ENCODE data around the gene MYADM.

The MYADM gene

DNA sequence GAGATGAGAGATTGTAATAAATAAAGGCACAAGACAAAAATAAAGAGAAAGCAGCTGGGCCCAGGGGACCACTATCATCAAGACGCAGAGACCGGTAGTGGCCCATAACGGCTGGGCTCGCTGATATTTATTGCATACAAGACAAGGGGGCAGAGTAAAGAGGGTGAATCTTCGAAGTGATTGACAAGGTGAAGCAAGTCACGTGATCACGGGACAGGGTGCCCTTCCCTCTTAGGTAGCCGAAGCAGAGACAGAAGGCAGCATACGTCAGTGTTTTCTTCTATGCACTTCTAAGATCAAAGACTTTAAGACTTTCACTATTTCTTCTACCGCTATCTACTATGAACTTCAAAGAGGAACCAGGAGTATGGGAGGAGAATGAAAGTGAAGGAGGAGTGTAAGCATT lies 9.7 kb downstream of the MYADM start:
- H3K27ac ChIP-seq (ENCODE audit: low read length) = no peak overlapping the region
- H3K4me3 ChIP-seq (ENCODE audit: low read length in 2 of 2) = no peak overlapping the region

DNA sequence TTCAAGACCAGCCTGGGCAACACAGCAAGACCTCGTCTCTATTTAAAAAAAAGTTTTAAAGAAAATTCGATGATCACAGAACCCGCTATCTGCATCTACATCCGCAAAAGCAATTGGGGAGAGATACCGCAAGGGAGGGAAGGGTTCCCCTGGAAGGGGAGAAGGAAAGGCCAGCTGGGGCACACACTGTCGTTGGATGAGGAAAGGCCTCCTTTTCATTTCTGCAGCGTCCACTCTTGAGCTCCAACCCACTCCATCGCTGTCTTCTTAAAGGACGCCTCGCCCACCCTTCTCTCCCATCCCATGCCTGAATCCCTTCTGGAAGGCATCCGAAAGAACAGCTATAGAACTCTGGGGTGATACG lies 11.1 kb downstream of the MYADM start:
- Histone ChIP-seq H3K27me3 (ENCODE audit: control insufficient read depth in 1 of 2, insufficient read depth in 2 of 2, low read length in 2 of 2) (peaks cover 32 to 38% of the 10 kb centered on the region in 2 donors), H3K27ac (ENCODE audit: low read length) (no peak overlapping the region), H3K9ac (ENCODE audit: low read length in 2 of 2) (peak overlapping the region in 1 of 2 donors; percentile 60), H3K4me1 (ENCODE audit: control insufficient read depth, insufficient read depth, low read length) (peaks cover 46% of the 10 kb centered on the region), H3K4me3 (ENCODE audit: low read length in 2 of 2) (peak overlapping the region; percentile 41 to 74), H3K36me3 (ENCODE audit: control insufficient read depth in 2 of 2, insufficient read depth in 2 of 2, low read length in 2 of 2) (peaks cover 12 to 20% of the 10 kb centered on the region in 2 donors), H3K9me3 (ENCODE audit: control insufficient read depth in 2 of 2, low read length in 2 of 2) (no peaks in the 10 kb centered on the region)

More for the DNA sequence above, 9.7 kb downstream of the MYADM start:
- Histone ChIP-seq H3K36me3 (ENCODE audit: control insufficient read depth in 2 of 2, insufficient read depth in 2 of 2, low read length in 2 of 2) (peaks cover 18 to 30% of the 10 kb centered on the region in 2 donors), H3K27me3 (ENCODE audit: control insufficient read depth in 1 of 2, insufficient read depth in 2 of 2, low read length in 2 of 2) (peaks cover 25% of the 10 kb centered on the region in 2 donors), H3K9me3 (ENCODE audit: control insufficient read depth in 2 of 2, low read length in 2 of 2) (no peaks in the 10 kb centered on the region), H3K9ac (ENCODE audit: low read length in 2 of 2) (no peak overlapping the region), H3K4me1 (ENCODE audit: control insufficient read depth, insufficient read depth, low read length) (peaks cover 56% of the 10 kb centered on the region)

DNA sequence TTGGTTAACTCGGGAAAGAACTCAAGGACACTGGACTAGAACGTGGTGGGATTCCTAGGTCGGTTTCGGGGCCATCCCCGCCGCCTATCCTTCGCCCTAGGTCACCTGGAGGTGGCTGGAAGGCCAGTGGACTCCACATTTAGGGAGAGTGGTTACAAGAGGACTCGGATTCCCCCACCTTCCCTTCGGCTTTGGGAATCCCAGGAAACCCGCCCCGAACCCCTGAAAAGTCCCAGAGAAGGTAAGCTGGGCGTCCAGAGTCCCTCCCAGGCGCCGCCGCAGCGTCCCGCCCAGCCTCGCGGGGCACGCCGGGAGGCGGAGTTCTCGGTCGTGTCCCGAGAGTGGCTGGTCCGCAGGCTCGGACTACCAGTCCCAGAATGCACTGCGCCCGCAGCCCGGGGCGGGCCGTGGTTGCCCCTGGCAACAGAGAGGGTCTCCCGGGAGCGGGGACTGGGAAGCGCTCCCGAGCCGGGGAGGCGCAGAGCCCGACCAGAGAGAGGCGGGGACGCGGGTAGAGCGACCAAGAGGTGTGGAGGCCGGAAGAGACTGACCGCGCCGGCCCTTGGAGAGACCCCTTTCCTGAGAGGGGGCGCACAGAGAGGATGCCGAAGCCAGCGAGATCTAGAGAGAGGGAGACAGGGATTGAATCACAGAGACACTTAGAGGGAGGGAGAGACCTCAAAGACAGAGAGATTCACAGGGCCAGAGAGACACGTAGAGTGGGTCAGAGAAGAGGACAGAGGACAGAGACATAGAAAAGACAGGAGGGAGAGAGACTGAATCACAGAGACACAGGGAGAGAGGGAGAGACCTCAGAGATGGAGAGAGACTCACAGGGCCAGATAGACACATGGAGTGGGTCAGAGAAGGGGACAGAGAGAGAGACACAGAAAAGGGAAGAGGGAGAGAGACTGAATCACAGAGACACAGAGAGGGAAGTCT lies 11.7 kb downstream of the MYADM start:
- H3K9ac ChIP-seq (ENCODE audit: low read length in 2 of 2) = peak overlapping the region in 1 of 2 donors; percentile 60
- H3K36me3 ChIP-seq (ENCODE audit: control insufficient read depth in 2 of 2, insufficient read depth in 2 of 2, low read length in 2 of 2) = peaks cover 5 to 14% of the 10 kb centered on the region in 2 donors
- H3K27ac ChIP-seq (ENCODE audit: low read length) = no peak overlapping the region
- H3K4me1 ChIP-seq (ENCODE audit: control insufficient read depth, insufficient read depth, low read length) = peaks cover 40% of the 10 kb centered on the region
- H3K9me3 ChIP-seq (ENCODE audit: control insufficient read depth in 2 of 2, low read length in 2 of 2) = no peaks in the 10 kb centered on the region
- H3K4me3 ChIP-seq (ENCODE audit: low read length in 2 of 2) = peak overlapping the region; percentile 42 to 74
- peaks cover 35 to 44% of the 10 kb centered on the region in 2 donors for H3K27me3 ChIP-seq (ENCODE audit: control insufficient read depth in 1 of 2, insufficient read depth in 2 of 2, low read length in 2 of 2)

DNA sequence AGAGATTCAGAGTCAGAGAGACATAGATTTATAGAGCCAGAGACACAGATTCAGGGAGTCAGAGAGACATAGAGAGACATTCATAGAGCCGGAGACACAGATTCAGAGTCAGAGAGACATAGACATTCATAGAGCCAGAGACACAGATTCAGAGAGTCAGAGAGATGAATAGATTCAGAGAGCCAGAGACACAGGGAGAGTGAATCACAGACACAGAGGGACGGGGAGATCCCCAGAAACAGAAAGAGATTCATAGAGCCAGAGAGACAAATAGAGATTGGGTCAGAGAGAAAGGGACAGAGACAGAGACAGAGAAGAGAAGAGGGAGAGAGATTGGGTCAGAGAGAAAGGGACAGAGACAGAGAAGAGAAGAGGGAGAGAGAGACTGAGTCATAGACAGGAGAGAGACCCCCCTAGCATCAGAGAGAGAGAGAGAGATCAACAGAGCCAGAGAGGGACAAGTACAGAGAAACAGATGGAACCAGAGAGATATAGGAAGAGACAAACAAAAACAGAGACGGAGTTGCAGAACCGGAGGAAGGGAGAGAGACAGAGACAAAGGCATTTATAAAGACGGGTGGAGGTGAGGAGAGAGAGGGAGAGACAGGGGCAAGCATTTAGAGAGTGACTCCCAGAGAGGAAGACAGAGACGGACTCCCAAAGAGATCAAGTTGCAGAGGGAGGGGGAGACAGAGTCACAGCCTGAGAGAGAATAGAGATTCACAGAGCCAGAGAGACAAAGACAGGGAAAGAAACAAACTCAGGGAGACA lies 13.2 kb downstream of the MYADM start:
- Histone ChIP-seq H3K4me3 (ENCODE audit: low read length in 2 of 2) (peak overlapping the region in 1 of 2 donors; percentile 52), H3K4me1 (ENCODE audit: control insufficient read depth, insufficient read depth, low read length) (peaks cover 29% of the 10 kb centered on the region), H3K27me3 (ENCODE audit: control insufficient read depth in 1 of 2, insufficient read depth in 2 of 2, low read length in 2 of 2) (peaks cover 39 to 48% of the 10 kb centered on the region in 2 donors), H3K9ac (ENCODE audit: low read length in 2 of 2) (no peak overlapping the region), H3K27ac (ENCODE audit: low read length) (no peak overlapping the region), H3K9me3 (ENCODE audit: control insufficient read depth in 2 of 2, low read length in 2 of 2) (no peaks in the 10 kb centered on the region), H3K36me3 (ENCODE audit: control insufficient read depth in 2 of 2, insufficient read depth in 2 of 2, low read length in 2 of 2) (peaks cover 0 to 5% of the 10 kb centered on the region in 2 donors)

DNA sequence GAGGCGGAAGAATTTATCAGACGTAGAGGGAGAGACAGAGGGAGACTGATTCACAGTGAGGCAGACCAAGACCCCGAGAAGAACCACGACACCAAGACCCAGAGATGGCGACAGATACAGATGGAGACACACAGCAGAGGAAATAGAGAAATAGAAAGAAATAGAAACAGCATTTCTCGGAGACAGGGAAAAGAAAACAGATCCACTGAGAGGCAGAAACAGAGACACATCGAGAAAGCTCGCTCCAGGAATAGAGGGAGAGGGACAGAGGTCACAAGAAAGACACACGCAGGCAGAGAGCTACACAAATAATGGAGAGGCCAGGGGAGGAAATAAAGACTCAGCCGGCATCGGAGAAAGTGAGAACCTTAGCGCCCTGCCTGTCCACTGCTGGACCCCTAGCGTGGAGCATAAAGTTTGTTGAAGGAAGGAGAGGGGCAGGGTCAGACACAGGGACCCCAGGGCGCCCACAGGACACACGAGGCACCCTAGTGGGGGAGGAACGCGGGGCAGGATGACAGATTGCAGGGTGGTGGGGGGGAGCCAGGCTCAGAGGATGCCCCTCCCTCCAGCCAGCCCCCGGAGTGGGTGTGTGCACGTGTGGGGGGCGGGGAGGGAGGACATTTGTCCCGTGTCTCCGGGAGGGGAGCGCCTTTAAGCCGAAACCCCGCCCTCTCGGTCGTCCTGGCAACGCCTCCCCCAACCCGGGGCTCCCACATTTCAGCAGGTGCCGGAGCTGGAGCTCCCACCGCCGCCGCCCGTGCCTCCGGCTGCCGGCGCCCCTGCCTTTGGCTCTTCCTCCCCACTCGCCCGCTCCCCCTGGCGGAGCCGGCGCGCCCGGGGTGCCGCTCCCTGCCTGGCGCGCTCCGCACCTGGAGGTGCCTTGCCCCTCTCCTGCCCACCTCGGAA lies 14.1 kb downstream of the MYADM start, which contains the start of gene PRKCG:
Gene PRKCG (plus strand): TSS at position 716 of the 909 bp plus-strand sequence. CDS start 298 bp downstream, outside the sequence.
- Histone ChIP-seq H3K36me3 (ENCODE audit: control insufficient read depth in 2 of 2, insufficient read depth in 2 of 2, low read length in 2 of 2) (peaks cover 0 to 2% of the 10 kb centered on the region in 2 donors), H3K27me3 (ENCODE audit: control insufficient read depth in 1 of 2, insufficient read depth in 2 of 2, low read length in 2 of 2) (peaks cover 39 to 48% of the 10 kb centered on the region in 2 donors), H3K4me1 (ENCODE audit: control insufficient read depth, insufficient read depth, low read length) (peaks cover 29% of the 10 kb centered on the region), H3K9ac (ENCODE audit: low read length in 2 of 2) (no peak within 1 kb of the TSS), H3K4me3 (ENCODE audit: low read length in 2 of 2) (peak within 1 kb of the TSS; percentile 31 to 52), H3K27ac (ENCODE audit: low read length) (no peak within 1 kb of the TSS), H3K9me3 (ENCODE audit: control insufficient read depth in 2 of 2, low read length in 2 of 2) (no peaks in the 10 kb centered on the region)

DNA sequence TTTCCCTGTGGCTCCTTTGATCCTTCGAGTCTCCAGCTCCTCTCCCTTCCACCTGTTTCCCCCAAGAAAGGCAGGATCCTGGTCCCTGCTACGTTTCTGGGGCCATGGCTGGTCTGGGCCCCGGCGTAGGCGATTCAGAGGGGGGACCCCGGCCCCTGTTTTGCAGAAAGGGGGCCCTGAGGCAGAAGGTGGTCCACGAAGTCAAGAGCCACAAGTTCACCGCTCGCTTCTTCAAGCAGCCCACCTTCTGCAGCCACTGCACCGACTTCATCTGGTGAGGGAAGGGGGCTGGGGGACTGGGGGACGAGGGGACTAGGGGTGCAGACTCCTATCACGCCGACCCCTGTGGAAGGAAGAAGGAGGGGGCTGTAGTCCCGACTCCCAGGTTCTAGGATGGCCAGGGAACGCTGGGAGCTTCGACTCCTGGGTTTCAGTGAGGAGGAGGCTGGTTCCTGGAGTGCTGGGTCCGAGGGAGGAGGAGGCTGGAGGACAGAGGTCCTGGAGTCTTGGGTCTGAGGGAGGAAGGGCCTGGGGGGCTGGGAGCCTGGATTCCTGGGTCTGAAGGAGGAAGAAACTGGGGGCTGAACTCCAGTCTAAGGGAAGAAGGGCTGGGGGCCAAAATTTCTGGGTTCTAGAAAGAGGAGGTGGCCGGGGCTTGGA lies 14.8 kb downstream of the MYADM start:
- H3K36me3 ChIP-seq (ENCODE audit: control insufficient read depth in 2 of 2, insufficient read depth in 2 of 2, low read length in 2 of 2) = no peaks in the 10 kb centered on the region
- no peak overlapping the region for H3K27ac ChIP-seq (ENCODE audit: low read length)
- H3K27me3 ChIP-seq (ENCODE audit: control insufficient read depth in 1 of 2, insufficient read depth in 2 of 2, low read length in 2 of 2) = peaks cover 39 to 48% of the 10 kb centered on the region in 2 donors
- no peak overlapping the region for H3K4me3 ChIP-seq (ENCODE audit: low read length in 2 of 2)
- H3K4me1 ChIP-seq (ENCODE audit: control insufficient read depth, insufficient read depth, low read length) = peaks cover 24% of the 10 kb centered on the region
- H3K9ac ChIP-seq (ENCODE audit: low read length in 2 of 2) = no peak overlapping the region
- no peaks in the 10 kb centered on the region for H3K9me3 ChIP-seq (ENCODE audit: control insufficient read depth in 2 of 2, low read length in 2 of 2)

DNA sequence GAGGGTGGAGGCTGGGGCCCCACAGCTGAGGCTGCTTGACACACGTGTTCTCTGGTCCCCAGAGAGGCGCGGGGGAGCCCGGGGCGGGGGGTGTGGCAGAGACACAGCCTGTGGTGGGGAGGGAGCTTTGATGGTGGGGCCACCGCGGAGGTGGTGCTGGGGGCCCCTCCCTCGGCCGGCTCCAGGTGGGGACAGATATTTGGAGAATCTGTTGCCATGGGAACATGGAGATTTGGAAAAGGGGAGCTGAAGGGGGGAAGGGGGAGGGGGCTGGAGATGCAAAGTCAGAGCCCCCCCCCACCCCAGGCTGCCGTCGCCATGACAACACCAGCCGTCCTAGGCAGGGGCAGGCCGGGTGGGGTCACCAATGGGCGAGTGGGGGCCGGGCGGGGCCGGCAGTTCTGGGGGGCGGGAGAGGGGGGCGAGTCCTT lies 15.6 kb downstream of the MYADM start:
- peaks cover 39 to 48% of the 10 kb centered on the region in 2 donors for H3K27me3 ChIP-seq (ENCODE audit: control insufficient read depth in 1 of 2, insufficient read depth in 2 of 2, low read length in 2 of 2)
- H3K9me3 ChIP-seq (ENCODE audit: control insufficient read depth in 2 of 2, low read length in 2 of 2) = no peaks in the 10 kb centered on the region
- peaks cover 24% of the 10 kb centered on the region for H3K4me1 ChIP-seq (ENCODE audit: control insufficient read depth, insufficient read depth, low read length)
- H3K27ac ChIP-seq (ENCODE audit: low read length) = no peak overlapping the region
- H3K9ac ChIP-seq (ENCODE audit: low read length in 2 of 2) = no peak overlapping the region
- H3K36me3 ChIP-seq (ENCODE audit: control insufficient read depth in 2 of 2, insufficient read depth in 2 of 2, low read length in 2 of 2) = no peaks in the 10 kb centered on the region
- H3K4me3 ChIP-seq (ENCODE audit: low read length in 2 of 2) = no peak overlapping the region

DNA sequence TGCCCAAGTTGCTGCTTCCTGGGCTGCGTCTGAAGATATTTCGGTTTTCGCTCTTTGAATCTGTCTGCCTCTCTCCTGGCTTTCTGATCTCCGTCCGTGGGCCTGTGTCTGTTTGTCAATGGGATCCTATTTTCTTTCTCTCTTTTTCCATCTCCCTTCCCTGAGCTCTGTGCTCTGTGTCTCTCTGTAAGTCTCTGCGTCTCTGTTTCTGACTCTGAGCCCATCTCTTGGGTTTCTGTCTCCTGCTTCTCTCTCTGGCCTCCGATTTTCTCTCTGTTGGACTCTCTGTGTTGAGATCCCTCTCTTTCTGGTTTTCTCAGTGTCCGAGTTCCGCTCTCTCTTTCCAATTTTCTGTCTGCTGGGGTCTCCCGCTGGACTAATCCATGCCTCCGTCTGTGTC lies 16.1 kb downstream of the MYADM start:
- Histone ChIP-seq H3K27me3 (ENCODE audit: control insufficient read depth in 1 of 2, insufficient read depth in 2 of 2, low read length in 2 of 2) (peaks cover 38 to 47% of the 10 kb centered on the region in 2 donors), H3K9ac (ENCODE audit: low read length in 2 of 2) (no peak overlapping the region), H3K9me3 (ENCODE audit: control insufficient read depth in 2 of 2, low read length in 2 of 2) (no peaks in the 10 kb centered on the region), H3K4me1 (ENCODE audit: control insufficient read depth, insufficient read depth, low read length) (peaks cover 22% of the 10 kb centered on the region), H3K36me3 (ENCODE audit: control insufficient read depth in 2 of 2, insufficient read depth in 2 of 2, low read length in 2 of 2) (no peaks in the 10 kb centered on the region), H3K4me3 (ENCODE audit: low read length in 2 of 2) (no peak overlapping the region), H3K27ac (ENCODE audit: low read length) (no peak overlapping the region)

DNA sequence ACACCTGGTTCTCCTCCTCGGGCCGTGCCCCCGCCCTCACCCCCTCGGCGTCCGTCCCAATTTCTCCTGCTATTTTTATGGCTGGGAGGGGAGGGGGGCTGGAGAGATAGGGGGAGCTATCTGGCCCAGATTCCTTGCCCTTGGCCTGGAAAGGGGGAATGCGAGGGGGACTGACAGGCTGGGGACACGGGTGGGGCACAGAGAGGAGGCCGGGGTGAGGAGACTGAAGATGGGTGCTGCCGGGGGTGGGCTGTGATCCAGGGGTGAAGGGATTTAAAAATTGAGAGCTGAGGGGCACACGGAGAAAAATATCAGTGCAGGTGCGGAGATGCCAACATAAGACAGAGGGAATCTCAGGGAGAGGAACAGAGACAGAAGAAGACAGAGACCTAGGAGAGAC lies 16.6 kb downstream of the MYADM start:
- Histone ChIP-seq H3K36me3 (ENCODE audit: control insufficient read depth in 2 of 2, insufficient read depth in 2 of 2, low read length in 2 of 2) (no peaks in the 10 kb centered on the region), H3K4me3 (ENCODE audit: low read length in 2 of 2) (no peak overlapping the region), H3K4me1 (ENCODE audit: control insufficient read depth, insufficient read depth, low read length) (peaks cover 17% of the 10 kb centered on the region), H3K27me3 (ENCODE audit: control insufficient read depth in 1 of 2, insufficient read depth in 2 of 2, low read length in 2 of 2) (peaks cover 33 to 44% of the 10 kb centered on the region in 2 donors), H3K27ac (ENCODE audit: low read length) (no peak overlapping the region), H3K9me3 (ENCODE audit: control insufficient read depth in 2 of 2, low read length in 2 of 2) (no peaks in the 10 kb centered on the region), H3K9ac (ENCODE audit: low read length in 2 of 2) (no peak overlapping the region)
